Thoracic aorta (tissue), 2 donors: Measurements from ENCODE around the gene TAB2. TPM values are rescaled to one million over a fixed set of nuclear protein-coding genes. Genes with fewer than 3 reads are reported as not detected.

ENCODE experiments used
- total RNA-seq, 2 donors: library from RNA; depleted of rRNA; stranded (reverse); fragments of >200 nt; gene quantifications; one replicate each; pipeline versions ENCODE4 v1.1.0 to v1.2.3, GENCODE V29; 2016

The TAB2 gene
- total RNA-seq, 2 donors from 2014 or later, result 56.0 to 61.7 TPM

Other genes with a start within 250 kb of the TAB2 start
- 1 to 10 TPM; 3.2 to 5.6 TPM for gene SUMO4, start 82.5 kb downstream of the TAB2 start, total RNA-seq
- gene ZC3H12D, start 167.3 kb downstream of the TAB2 start, total RNA-seq, result 1 to 10 TPM; 1.9 to 3.8 TPM
- gene PPIL4, start 228.3 kb downstream of the TAB2 start, total RNA-seq, result 10 to 100 TPM; 20.2 to 33.8 TPM
- gene GINM1, start 248.7 kb downstream of the TAB2 start, total RNA-seq, result 10 to 100 TPM; 52.5 to 81.6 TPM